GM23338 (cell line): ENCODE measurements around the gene DENND5B. TPM values are rescaled to one million over a fixed set of nuclear protein-coding genes. Genes with fewer than 3 reads are reported as not detected.

Experiments used
- ATAC-seq: fragments of 200-7000 bp; cut with Tn5 transposase; 3 replicates; pipeline ENCODE4 v1.9.1; 2020
- DNase-seq: peaks from one replicate; pipeline ENCODE4 v3.0.0-alpha.2; 2015; ENCODE audit warnings: low spot score
- H2AFZ ChIP-seq: fragments of 200-600 bp; sonication (generic); 2 replicates; pipeline ENCODE4 v1.8.0; 2016; ENCODE audit warnings: antibody characterized with exemption, mild to moderate bottlenecking, moderate library complexity
- H3F3A ChIP-seq: fragments of 200-600 bp; sonication (generic); replicated peaks from 2 replicates; pipeline ENCODE4 v1.8.0; 2017; ENCODE audit warnings: antibody characterized with exemption, mixed run types, low read depth
- H3K27ac ChIP-seq: fragments of 200-600 bp; sonication (generic); 2 replicates; pipeline ENCODE4 v1.6.1; 2016; ENCODE audit warnings: low read depth
- H3K27me3 ChIP-seq: fragments of 200-600 bp; sonication (generic); 2 replicates; pipeline ENCODE4 v1.8.0; 2016; ENCODE audit warnings: mild to moderate bottlenecking, mixed run types, moderate library complexity; ENCODE audit not compliant: insufficient read depth
- H3K36me3 ChIP-seq: fragments of 200-600 bp; sonication (generic); 2 replicates; pipeline ENCODE4 v1.8.0; 2016; ENCODE audit warnings: mild to moderate bottlenecking; ENCODE audit not compliant: insufficient read depth
- H3K4me1 ChIP-seq: fragments of 200-600 bp; sonication (generic); 2 replicates; pipeline ENCODE4 v1.8.0; 2016; ENCODE audit warnings: mild to moderate bottlenecking, moderate library complexity; ENCODE audit not compliant: insufficient read depth
- H3K4me2 ChIP-seq: fragments of 200-600 bp; sonication (generic); 2 replicates; pipeline ENCODE4 v1.7.1; 2017; ENCODE audit warnings: mixed run types
- H3K4me3 ChIP-seq: fragments of 200-600 bp; sonication (generic); 2 replicates; pipeline ENCODE4 v1.6.1; 2016; ENCODE audit warnings: mixed run types
- H3K79me2 ChIP-seq: fragments of 200-600 bp; sonication (generic); replicated peaks from 2 replicates; pipeline ENCODE4 v1.8.0; 2017; ENCODE audit warnings: mild to moderate bottlenecking; ENCODE audit not compliant: insufficient read depth
- H3K9me2 ChIP-seq: fragments of 200-600 bp; sonication (generic); 2 replicates; pipeline ENCODE4 v1.8.0; 2017; ENCODE audit not compliant: insufficient read depth
- H4K20me1 ChIP-seq: fragments of 200-600 bp; sonication (generic); replicated peaks from 2 replicates; pipeline ENCODE4 v1.8.0; 2017; ENCODE audit warnings: mild to moderate bottlenecking; ENCODE audit not compliant: insufficient read depth
- H3K27ac Mint-ChIP-seq: 2 replicates; pipeline ENCODE4 v1.8.0; 2020; ENCODE audit warnings: inconsistent platforms, mild to moderate bottlenecking, moderate library complexity, mixed read lengths
- H3K27me3 Mint-ChIP-seq: 3 replicates; pipeline ENCODE4 v1.8.0; 2022; ENCODE audit warnings: low read depth, mild to moderate bottlenecking, moderate library complexity, mixed read lengths, inconsistent platforms; ENCODE audit not compliant: insufficient read depth, poor library complexity
- H3K36me3 Mint-ChIP-seq: 3 replicates; pipeline ENCODE4 v1.8.0; 2021; ENCODE audit warnings: low read depth, mild to moderate bottlenecking, inconsistent platforms, moderate library complexity, mixed read lengths
- H3K4me1 Mint-ChIP-seq: 3 replicates; pipeline ENCODE4 v1.8.0; 2020; ENCODE audit warnings: mild to moderate bottlenecking, inconsistent platforms, mixed read lengths
- H3K4me3 Mint-ChIP-seq: 3 replicates; pipeline ENCODE4 v1.8.0; 2021; ENCODE audit warnings: moderate library complexity, mild to moderate bottlenecking, inconsistent platforms, mixed read lengths
- H3K9me3 Mint-ChIP-seq: 3 replicates; pipeline ENCODE4 v1.8.0; 2020; ENCODE audit warnings: moderate library complexity, mild to moderate bottlenecking, inconsistent platforms, mixed read lengths
- CREB1 ChIP-seq: fragments of 250-450 bp; sonication (Bioruptor Pico); IDR thresholded peaks from 2 replicates; pipeline ENCODE4 v1.5.0; 2020; ENCODE audit warnings: low read depth, mild to moderate bottlenecking, moderate library complexity
- EZH2 ChIP-seq: fragments of 200-600 bp; sonication (generic); IDR thresholded peaks from one replicate; pipeline ENCODE4 v1.8.0; 2017; ENCODE audit warnings: antibody characterized with exemption, mild to moderate bottlenecking, low read depth; ENCODE audit not compliant: unreplicated experiment
- EZH2phosphoT487 ChIP-seq: fragments of 200-600 bp; sonication (generic); IDR thresholded peaks from one replicate; pipeline ENCODE4 v1.8.1; 2018; ENCODE audit warnings: antibody characterized with exemption; ENCODE audit not compliant: unreplicated experiment
- POLR2AphosphoS5 ChIP-seq: IDR thresholded peaks from 2 replicates; pipeline ENCODE4 v1.6.1; 2016; ENCODE audit warnings: antibody characterized with exemption, low read depth
- STAT1 ChIP-seq: IDR thresholded peaks from one replicate; pipeline ENCODE4 v1.6.1; 2016; ENCODE audit warnings: antibody characterized with exemption; ENCODE audit not compliant: unreplicated experiment
- ZNF331 ChIP-seq: fragments of 250-450 bp; sonication (Bioruptor Pico); IDR thresholded peaks from 2 replicates; pipeline ENCODE4 v1.5.0; 2020; ENCODE audit warnings: low read depth, mild to moderate bottlenecking, moderate library complexity
- polyA plus RNA-seq: library from polyadenylated mRNA; unstranded; fragments of >200 nt; fragmentation: Nextera tagmentation; extraction: Ambion mirVana; gene quantifications from 2 replicates; pipeline ENCODE4 v1.2.1, GENCODE V29; 2016
- total RNA-seq: library from RNA; depleted of rRNA; stranded (reverse); fragments of >200 nt; shearing (Covaris generic); gene quantifications from 2 replicates; pipeline ENCODE4 v1.2.3, GENCODE V29; 2014
- TF ChIP-seq, protein P1 (sequence below), 2 experiments: fragments of 200-600 bp in 1 of 2; sonication (generic) in 1 of 2; conservative IDR thresholded peaks; 2 replicates each; pipeline versions ENCODE4 v1.5.1 to v1.6.1; 2016 to 2017; ENCODE audit warnings: antibody characterized with exemption in 2 of 2, low read depth in 2 of 2, mild to moderate bottlenecking in 2 of 2, moderate library complexity in 1 of 2
- TF ChIP-seq, protein P2 (sequence below): fragments of 250-450 bp; sonication (Bioruptor Pico); IDR thresholded peaks from 2 replicates; pipeline ENCODE4 v1.5.0; 2020; ENCODE audit warnings: mild to moderate bottlenecking, moderate library complexity

Gene DENND5B
- total and polyA plus RNA-seq, 2 experiments from 2014 or later: 6.5 to 17.2 TPM

DNA sequence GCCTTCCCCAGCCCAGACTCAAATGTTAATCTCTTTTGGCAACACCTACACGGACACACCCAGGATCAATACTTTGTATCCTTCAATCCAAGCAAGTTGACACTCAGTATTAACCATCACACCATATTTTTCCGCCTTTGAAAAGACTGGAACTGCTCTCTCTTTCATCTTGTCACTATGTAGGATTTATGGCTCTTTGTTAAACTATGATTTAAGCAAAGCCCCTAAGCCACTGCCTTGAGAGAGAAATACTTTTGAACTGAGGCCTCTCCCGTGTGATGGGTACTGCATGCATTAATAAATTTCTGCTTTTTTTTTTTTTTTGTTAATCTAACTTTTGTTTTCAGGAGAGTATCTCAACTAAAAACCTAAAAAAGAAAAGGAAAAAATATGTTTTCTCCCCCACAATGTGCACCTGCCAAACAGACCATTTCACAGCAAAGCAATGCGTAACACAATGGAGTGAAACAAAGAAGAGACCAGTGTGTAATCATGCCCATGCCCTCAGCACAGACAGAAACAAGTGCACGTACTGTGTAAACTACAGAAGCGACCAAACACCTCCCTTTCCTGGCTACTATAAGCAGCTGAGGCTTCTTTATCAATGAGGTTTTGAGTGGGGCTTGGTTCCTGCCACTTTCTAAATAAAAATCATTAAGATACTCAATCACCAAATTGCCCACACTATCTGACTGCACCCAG, 40.2 kb upstream of the DENND5B start:
- Histone ChIP-seq H3K4me1 (no peaks in the 10 kb centered on the region), H3K36me3 (no peaks in the 10 kb centered on the region), H3K79me2 (no peaks in the 10 kb centered on the region), H3K27ac (no peak overlapping the region), H2AFZ (0 out of 2 replicates have a peak overlapping the region, but pooled peaks have one; percentile 63), H3K27me3 (no peaks in the 10 kb centered on the region), H4K20me1 (no peaks in the 10 kb centered on the region), H3F3A (no peaks in the 10 kb centered on the region), H3K4me2 (no peak overlapping the region), H3K4me3 (no peak overlapping the region), H3K9me2 (no peaks in the 10 kb centered on the region)
- Mint-ChIP-seq H3K4me1 (peaks cover under 1% of the 10 kb centered on the region; the same call in 2 of the 3 replicates), H3K27ac (no peak overlapping the region), H3K27me3 (peaks cover 2% of the 10 kb centered on the region), H3K9me3 (no peaks in the 10 kb centered on the region; the same call in 2 of the 3 replicates), H3K4me3 (no peak overlapping the region), H3K36me3 (no peaks in the 10 kb centered on the region)
- DNase-seq (no peak), ATAC-seq (no peak)
- TF ChIP-seq, protein P1, sequence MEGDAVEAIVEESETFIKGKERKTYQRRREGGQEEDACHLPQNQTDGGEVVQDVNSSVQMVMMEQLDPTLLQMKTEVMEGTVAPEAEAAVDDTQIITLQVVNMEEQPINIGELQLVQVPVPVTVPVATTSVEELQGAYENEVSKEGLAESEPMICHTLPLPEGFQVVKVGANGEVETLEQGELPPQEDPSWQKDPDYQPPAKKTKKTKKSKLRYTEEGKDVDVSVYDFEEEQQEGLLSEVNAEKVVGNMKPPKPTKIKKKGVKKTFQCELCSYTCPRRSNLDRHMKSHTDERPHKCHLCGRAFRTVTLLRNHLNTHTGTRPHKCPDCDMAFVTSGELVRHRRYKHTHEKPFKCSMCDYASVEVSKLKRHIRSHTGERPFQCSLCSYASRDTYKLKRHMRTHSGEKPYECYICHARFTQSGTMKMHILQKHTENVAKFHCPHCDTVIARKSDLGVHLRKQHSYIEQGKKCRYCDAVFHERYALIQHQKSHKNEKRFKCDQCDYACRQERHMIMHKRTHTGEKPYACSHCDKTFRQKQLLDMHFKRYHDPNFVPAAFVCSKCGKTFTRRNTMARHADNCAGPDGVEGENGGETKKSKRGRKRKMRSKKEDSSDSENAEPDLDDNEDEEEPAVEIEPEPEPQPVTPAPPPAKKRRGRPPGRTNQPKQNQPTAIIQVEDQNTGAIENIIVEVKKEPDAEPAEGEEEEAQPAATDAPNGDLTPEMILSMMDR (conservative IDR thresholded peaks at IDR 0.05; ENCODE audit: low read depth in 2 of 2): no peak
- no peak for TF ChIP-seq EZH2phosphoT487
- TF ChIP-seq STAT1: no peak

DNA sequence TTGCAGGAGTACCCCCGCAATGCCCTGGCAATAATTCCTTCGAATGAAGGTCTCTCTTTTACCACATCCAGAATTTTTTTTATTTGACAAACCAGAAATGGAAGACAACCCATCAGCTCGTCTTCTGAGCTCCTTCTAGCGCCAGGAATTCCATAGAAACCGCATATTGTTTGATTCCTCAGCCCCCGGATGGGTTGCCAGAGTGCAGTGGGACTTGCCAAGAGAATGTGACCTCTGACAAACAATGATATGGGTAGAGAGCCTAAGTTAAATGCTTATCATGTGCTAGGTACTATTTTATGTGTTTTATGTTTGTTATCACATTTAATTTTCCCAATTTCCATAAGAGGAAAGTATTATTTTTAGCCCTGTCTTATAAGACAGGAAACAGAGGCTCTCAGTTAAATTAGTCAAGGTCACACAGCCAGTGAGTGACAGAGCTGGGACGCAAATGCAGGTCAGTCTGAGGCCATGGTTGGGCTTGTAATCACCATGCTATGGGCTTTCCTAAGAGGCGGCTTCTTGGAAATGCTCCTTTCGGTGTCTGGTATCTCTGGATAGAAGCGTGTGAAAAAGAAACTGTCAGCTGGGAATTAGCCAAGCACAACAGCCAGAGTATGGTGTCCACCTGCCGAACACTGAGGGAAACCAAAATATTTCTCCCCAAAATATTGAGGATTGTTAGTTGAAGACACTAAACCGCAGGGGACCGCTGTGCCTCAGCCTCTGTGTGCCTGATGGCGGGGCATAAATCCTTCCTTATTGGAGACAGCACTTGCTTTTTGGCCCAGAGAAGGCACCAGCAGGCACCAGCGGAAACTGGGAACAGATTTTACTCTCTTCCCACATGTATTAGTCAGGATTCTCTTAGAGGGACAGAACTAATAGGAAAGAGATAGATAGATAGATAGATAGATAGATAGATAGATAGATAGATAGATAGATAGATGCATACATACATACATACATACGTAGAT, 39.1 kb upstream of the DENND5B start:
- DNase-seq: peak; percentile 14
- Histone ChIP-seq H3K36me3 (no peaks in the 10 kb centered on the region), H3K27me3 (no peaks in the 10 kb centered on the region), H3K79me2 (no peaks in the 10 kb centered on the region), H3K9me2 (no peaks in the 10 kb centered on the region), H3K4me2 (no peak overlapping the region), H3K4me3 (no peak overlapping the region), H3F3A (no peaks in the 10 kb centered on the region), H3K27ac (no peak overlapping the region), H2AFZ (no peak overlapping the region), H4K20me1 (no peaks in the 10 kb centered on the region), H3K4me1 (no peaks in the 10 kb centered on the region)
- ATAC-seq: 0 out of 3 replicates have a peak, but pooled peaks have one; percentile 42
- Mint-ChIP-seq H3K4me3 (no peak overlapping the region), H3K27ac (no peak overlapping the region), H3K36me3 (no peaks in the 10 kb centered on the region), H3K9me3 (no peaks in the 10 kb centered on the region; the same call in 2 of the 3 replicates), H3K4me1 (no peaks in the 10 kb centered on the region; the same call in 2 of the 3 replicates), H3K27me3 (peaks cover 2% of the 10 kb centered on the region)
- TF ChIP-seq POLR2AphosphoS5 (no peak), CREB1 (CRISPR knock-in tag) (no peak), EZH2phosphoT487 (no peak), EZH2 (no peak), ZNF331 (no peak)
- TF ChIP-seq, protein P2, sequence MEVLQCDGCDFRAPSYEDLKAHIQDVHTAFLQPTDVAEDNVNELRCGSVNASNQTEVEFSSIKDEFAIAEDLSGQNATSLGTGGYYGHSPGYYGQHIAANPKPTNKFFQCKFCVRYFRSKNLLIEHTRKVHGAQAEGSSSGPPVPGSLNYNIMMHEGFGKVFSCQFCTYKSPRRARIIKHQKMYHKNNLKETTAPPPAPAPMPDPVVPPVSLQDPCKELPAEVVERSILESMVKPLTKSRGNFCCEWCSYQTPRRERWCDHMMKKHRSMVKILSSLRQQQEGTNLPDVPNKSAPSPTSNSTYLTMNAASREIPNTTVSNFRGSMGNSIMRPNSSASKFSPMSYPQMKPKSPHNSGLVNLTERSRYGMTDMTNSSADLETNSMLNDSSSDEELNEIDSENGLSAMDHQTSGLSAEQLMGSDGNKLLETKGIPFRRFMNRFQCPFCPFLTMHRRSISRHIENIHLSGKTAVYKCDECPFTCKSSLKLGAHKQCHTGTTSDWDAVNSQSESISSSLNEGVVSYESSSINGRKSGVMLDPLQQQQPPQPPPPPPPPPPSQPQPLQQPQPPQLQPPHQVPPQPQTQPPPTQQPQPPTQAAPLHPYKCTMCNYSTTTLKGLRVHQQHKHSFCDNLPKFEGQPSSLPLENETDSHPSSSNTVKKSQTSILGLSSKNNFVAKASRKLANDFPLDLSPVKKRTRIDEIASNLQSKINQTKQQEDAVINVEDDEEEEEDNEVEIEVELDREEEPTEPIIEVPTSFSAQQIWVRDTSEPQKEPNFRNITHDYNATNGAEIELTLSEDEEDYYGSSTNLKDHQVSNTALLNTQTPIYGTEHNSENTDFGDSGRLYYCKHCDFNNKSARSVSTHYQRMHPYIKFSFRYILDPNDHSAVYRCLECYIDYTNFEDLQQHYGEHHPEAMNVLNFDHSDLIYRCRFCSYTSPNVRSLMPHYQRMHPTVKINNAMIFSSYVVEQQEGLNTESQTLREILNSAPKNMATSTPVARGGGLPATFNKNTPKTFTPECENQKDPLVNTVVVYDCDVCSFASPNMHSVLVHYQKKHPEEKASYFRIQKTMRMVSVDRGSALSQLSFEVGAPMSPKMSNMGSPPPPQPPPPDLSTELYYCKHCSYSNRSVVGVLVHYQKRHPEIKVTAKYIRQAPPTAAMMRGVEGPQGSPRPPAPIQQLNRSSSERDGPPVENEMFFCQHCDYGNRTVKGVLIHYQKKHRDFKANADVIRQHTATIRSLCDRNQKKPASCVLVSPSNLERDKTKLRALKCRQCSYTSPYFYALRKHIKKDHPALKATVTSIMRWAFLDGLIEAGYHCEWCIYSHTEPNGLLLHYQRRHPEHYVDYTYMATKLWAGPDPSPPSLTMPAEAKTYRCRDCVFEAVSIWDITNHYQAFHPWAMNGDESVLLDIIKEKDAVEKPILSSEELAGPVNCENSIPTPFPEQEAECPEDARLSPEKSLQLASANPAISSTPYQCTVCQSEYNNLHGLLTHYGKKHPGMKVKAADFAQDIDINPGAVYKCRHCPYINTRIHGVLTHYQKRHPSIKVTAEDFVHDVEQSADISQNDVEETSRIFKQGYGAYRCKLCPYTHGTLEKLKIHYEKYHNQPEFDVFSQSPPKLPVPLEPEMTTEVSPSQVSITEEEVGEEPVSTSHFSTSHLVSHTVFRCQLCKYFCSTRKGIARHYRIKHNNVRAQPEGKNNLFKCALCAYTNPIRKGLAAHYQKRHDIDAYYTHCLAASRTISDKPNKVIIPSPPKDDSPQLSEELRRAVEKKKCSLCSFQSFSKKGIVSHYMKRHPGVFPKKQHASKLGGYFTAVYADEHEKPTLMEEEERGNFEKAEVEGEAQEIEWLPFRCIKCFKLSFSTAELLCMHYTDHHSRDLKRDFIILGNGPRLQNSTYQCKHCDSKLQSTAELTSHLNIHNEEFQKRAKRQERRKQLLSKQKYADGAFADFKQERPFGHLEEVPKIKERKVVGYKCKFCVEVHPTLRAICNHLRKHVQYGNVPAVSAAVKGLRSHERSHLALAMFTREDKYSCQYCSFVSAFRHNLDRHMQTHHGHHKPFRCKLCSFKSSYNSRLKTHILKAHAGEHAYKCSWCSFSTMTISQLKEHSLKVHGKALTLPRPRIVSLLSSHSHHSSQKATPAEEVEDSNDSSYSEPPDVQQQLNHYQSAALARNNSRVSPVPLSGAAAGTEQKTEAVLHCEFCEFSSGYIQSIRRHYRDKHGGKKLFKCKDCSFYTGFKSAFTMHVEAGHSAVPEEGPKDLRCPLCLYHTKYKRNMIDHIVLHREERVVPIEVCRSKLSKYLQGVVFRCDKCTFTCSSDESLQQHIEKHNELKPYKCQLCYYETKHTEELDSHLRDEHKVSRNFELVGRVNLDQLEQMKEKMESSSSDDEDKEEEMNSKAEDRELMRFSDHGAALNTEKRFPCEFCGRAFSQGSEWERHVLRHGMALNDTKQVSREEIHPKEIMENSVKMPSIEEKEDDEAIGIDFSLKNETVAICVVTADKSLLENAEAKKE: no peak
- TF ChIP-seq, protein P1 (conservative IDR thresholded peaks at IDR 0.05; ENCODE audit: low read depth in 2 of 2): no peak
